IMR-90 (cell line): ENCODE measurements around the gene SERPINB3.

Experiments
- BHLHE40 ChIP-seq: fragments of 150-350 bp; IDR thresholded peaks from 2 replicates; pipeline ENCODE4 v1.6.1; 2016; ENCODE audit warnings: mild to moderate bottlenecking, low read depth, low read length
- CEBPB ChIP-seq: IDR thresholded peaks from 2 replicates; pipeline ENCODE4 v1.6.1; 2012; ENCODE audit warnings: low read depth, low read length, improper control_type of control experiment
- CTCF ChIP-seq: conservative IDR thresholded peaks from 2 replicates; pipeline ENCODE4 v1.5.1; 2012; ENCODE audit warnings: mild to moderate bottlenecking, low read depth, low read length, improper control_type of control experiment
- MAFK ChIP-seq: IDR thresholded peaks from 2 replicates; pipeline ENCODE4 v1.6.1; 2012; ENCODE audit warnings: low read depth, low read length, improper control_type of control experiment
- MAZ ChIP-seq: IDR thresholded peaks from 2 replicates; pipeline ENCODE4 v1.6.1; 2012; ENCODE audit warnings: low read depth, mild to moderate bottlenecking, low read length, improper control_type of control experiment, moderate library complexity, borderline replicate concordance
- MXI1 ChIP-seq: IDR thresholded peaks from 2 replicates; pipeline ENCODE4 v1.6.1; 2012; ENCODE audit warnings: low read depth, mild to moderate bottlenecking, low read length, moderate library complexity, borderline replicate concordance
- POLR2A ChIP-seq: IDR thresholded peaks from 2 replicates; pipeline ENCODE4 v1.6.1; 2012; ENCODE audit warnings: mild to moderate bottlenecking, low read depth, low read length
- RAD21 ChIP-seq: IDR thresholded peaks from 2 replicates; pipeline ENCODE4 v1.6.1; 2012; ENCODE audit warnings: low read length, improper control_type of control experiment
- RFX5 ChIP-seq: IDR thresholded peaks from 2 replicates; pipeline ENCODE4 v1.8.0; 2012; ENCODE audit warnings: low read depth, mild to moderate bottlenecking, low read length, moderate library complexity
- USF2 ChIP-seq: fragments of 150-350 bp; IDR thresholded peaks from 2 replicates; pipeline ENCODE4 v1.6.1; 2017; ENCODE audit warnings: mild to moderate bottlenecking, antibody characterized with exemption, low read length, low read depth

GRCh38 chr18:63705401-63705800, 43.7 kb upstream of the SERPINB3 start:
- TF ChIP-seq RAD21 (no peak), CTCF (no peak), MAFK (no peak), POLR2A (no peak), BHLHE40 (no peak), USF2 (no peak), RFX5 (no peak), CEBPB (no peak), MXI1 (no peak), MAZ (no peak)
